Fibroblast of skin of back (primary cell): ENCODE data around the gene C1QTNF12.
"Not testable (repeated sequence)": the region's sequence is repeated elsewhere in the genome, so short reads cannot be mapped to it uniquely, and the experiment has no call there.

Experiments used
- DNase-seq: peaks from one replicate; pipeline ENCODE4 v3.0.0-alpha.2; 2013

The C1QTNF12 gene

DNA sequence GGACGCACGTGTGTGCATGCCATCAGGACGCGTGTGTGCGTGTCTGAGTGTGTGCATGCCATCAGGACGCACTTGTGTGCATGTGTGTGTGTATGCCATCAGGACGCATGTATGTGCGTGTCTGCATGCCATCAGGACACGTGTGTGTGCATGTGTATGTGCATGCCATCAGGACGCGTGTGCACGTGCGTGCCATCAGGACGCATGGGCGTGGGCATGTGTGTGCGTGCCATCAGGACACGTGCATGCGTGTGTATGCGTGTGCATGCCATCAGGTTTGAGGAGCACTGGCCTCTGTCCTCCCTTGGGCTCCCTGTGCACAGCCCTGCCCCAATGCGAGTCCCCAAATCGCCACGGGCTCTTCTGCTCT, 12.6 kb upstream of the C1QTNF12 start:
- DNase-seq: no peak

DNA sequence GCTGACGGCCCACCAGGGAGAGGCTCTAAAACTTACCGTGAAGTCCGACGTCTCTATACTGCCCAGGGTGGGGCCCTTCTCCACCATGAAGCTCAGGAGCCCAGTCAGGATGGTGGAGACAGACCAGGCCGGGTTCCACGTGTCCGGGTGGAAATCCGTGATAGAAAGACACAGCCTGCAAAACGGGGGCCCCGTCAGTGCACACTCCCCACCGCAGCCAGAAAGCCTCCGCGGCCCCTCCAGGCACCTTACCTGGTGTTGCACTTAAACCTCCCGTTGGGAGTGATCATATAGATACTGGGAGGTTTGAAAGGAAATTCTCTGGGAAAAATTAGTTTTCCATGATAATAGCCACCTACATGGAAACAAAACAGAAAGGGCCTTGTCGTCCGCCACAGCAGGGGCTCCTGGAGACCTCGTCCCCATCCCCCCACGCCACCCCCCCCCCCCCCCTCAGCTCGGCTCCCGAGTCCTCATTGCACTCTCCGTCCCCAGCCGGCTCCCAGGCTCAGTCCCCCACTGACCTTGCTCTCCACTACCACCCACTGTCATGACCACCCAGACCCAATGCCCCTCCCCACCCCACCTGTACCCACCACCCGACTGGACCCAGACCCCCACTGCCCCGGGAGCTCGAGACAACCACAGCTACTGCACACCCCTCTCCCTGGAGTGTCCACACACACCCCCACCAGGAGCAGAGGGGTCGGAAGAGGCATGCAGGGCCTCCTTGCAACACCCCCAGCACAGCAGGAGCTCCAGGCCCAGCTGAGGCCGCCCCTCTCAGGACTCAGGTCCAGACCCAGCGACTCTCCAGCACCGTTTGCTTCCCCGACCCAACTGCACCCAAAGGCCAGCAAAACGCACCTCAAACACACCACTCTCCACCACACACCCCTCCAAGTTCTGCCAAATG, 10.7 kb upstream of the C1QTNF12 start:
- DNase-seq: no peak

DNA sequence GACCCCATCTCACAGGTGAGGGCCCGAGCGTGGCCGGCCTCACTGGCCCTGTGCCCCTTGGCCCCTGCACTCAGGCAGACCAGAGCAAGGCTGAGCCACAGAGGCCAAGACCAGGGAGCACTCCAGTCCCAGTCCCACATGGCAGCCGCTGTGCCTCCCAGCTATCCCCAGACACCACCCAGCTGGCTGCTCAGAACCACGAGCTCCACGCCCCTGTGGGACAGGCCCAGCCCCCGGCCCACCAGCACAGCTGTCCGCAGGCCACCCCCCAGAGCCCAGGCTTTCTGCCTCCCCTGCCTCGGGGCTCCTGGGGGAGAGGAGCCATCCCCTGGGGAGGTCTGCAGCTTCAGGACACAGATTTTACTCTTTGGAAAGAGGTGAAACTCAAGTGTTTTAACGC, 9.1 kb upstream of the C1QTNF12 start:
- DNase-seq: no peak

DNA sequence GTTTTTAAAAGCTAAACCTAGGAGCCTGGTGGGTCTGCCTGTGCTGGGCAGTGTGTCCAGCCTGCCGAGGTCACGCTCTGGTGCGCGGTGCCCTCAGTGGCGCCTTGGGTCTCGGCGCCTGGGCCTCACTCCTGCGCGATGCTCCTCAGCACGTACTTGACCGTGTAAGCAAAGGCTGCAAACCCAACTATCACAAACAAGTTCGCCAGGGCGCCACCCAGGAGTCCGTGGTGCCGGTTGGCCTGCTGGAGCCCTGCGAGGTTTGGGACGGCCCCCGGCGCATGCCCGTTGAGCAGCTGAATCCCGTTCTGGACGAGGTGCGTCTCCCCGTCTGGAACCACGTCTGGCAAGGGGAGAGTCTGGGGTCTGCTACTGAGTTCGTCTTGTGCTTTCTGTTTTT, 8.6 kb upstream of the C1QTNF12 start:
- DNase-seq: no peak

DNA sequence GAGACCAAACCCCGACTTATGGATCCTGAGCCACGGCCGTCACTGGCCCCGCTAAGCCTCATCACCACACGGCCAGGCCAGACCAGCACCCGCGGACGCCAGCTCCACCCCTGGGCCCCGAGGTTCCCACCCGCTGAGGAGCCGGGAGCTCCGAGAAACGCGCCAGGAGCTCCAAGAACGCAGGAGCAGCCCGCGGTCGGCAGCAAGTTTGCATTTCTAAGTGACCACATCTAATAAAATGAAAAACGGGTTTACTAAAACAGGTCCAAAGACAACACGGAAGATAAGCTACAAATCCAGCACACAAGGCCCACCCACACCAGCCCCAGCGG, 8.1 kb upstream of the C1QTNF12 start:
- no peak for DNase-seq

DNA sequence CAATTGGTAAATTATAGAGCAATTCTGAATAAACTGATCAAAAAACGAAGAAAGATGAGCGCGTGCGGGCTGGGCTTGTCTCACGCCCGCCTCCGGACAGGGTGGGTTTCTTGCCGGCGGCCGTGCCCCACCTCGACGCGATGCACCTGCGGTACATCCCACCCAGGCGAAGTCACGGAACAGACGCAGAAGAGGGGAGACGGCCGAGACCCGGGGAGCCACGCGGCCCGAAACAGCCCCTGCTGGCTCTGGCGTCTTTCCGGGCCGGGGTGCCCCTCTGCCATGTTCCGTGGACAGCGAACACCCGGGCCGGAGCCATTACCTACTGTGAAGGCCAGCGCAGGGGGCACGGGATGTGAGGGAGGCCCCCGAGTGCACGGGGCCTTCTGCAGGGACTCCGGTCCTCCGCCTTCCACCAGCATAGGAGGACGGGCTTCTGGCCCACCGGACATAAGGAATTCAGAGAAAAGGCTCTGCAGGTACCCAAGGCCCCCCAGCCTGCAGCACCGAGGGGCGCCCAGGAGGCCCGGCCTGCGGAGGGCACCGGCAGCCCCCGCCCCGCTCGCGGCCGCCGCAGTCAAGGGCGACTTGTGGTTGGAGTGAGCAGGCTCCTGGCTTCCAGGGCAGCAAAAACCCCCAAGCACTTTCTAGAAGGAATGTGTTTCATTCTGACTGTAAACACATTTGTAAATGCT, 7.6 kb upstream of the C1QTNF12 start:
- no peak for DNase-seq

DNA sequence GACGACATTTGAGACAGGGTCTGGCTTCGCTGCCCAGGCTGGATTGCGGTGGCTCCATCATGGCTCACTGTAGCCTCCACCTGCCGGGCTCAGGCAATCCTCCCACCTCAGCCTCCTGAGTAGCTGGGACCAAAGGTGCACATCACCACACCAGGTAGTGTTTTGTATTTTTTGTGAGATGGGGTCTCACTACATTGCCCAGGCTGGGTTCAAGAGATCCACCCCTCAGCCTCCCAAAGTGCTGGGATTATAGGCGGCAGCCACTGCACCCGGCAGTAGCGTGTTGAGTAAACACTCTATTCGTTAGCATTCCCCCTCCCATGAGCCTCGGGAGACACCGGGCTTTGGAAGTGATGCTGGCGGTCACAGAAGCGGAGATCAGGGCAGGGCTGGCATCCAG, 6.8 kb upstream of the C1QTNF12 start:
- no peak for DNase-seq

DNA sequence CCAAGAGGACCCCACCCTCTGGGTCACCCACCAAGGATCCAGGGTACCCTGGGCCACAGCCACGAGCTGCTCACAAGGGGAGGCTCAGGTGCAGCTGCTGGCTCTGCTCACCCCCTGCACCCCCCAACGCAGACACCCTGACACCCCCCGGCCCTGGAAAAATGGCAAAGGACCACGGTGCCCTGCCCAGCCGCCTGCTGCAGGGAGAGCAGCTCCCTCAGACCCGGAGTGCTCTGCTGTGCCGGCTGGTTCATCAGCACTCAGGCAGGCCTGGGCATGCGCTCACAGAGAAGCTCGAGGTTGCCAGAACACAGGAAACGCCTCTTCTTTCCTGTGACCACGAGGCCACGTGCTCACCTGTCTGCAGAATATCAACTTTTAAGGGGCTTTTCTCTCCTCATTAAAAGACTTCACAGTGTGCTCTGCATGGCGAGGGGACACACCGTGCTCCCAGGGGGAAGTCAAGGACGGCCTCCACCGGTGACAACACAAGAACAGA, 4.3 kb upstream of the C1QTNF12 start:
- no peak for DNase-seq

DNA sequence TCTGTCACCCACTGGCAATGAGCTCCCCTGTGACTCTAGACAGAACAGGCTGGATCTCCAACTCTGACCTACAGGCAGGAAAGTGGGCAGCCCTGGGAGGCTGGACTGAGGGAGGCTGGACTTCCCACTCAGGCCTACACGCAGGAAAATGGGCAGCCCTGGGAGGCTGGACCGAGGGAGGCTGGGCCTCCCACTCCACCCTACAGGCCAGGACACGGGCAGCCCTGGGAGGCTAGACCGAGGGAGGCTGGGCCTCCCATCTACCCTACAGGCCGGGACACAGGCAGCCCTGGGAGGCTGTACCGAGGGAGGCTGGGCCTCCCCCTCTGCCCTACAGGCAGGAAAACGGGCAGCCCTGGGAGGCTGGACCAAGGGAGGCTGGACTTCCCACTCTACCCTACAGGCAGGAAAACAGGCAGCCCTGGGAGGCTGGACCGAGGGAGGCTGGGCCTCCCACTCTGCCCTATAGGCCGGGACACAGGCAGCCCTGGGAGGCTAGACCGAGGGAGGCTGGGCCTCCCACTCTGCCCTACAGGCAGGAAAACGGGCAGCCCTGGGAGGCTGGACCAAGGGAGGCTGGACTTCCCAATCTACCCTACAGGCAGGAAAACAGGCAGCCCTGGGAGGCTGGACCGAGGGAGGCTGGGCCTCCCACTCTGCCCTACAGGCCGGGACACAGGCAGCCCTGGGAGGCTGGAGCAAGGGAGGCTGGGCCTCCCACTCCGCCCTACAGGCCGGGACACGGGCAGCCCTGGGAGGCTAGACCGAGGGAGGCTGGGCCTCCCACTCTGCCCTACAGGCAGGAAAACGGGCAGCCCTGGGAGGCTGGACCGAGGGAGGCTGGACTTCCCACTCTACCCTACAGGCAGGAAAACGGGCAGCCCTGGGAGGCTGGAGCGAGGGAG, 1.7 kb upstream of the C1QTNF12 start:
- not testable (repeated sequence) for DNase-seq

DNA sequence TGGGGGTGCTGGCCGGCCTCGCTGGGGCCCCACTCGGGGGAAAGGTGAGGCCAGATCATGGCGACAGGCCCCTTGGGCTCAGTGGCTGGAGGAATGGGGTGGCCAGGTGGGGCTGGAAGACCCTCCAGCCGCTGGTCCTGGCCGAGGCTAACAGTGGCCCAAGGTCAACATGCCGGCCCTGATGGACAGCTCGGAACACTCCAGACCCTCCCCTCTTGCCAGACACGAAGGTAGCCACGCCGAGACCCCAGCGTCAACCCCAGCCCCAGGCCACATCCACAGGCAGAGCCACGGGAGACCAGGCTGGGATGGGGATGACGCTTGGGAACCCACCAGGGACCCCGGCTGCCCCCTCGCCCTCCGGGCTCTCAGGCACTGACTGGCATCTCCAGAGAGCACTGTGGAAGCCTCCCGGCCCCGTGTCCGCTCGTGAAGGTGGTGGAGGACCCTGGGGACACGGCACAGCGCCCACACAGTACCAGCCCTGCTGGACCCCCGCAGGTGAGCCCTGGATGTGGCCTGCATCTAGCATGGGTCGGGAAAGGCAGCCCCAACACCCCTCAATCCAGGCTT, 905 bp upstream of the C1QTNF12 start:
- no peak for DNase-seq

DNA sequence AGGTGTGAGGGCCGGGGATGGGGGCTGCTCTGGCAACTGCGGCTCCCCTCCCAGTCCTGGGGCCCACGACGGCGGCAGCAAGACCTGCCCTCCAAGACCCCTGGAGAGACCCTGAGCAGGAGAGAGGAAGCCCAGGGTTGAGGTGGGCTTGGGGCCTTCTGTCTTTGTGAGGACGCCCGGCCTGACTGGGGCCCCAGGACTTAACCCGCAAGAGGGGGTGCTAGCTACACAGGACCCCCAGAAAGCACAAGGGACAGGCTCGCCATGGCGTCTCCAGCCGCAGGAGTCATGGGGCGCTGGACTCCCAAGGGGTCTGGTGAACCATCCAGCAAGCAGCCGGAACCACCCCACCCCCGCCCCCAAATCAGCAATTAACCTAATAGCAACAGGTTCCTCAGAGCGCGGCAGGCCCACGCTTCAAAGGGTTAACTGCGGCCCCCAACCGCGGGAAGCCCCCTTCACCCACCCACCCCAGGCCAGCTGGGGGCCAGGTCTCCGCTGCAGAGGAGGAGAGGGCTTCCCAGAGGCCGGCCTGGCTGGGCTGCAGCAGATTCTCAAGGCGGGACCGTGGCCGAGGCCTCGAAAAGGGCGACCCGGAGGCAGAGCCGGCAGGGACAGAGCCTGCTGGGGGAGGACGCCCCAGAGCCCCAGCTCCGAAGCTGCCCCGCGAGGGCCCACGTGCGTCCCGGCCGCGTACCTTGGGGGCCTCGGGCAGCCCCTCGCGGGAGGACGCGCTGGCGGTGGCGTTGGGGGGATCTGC, 525 bp downstream of the C1QTNF12 start:
- no peak for DNase-seq

DNA sequence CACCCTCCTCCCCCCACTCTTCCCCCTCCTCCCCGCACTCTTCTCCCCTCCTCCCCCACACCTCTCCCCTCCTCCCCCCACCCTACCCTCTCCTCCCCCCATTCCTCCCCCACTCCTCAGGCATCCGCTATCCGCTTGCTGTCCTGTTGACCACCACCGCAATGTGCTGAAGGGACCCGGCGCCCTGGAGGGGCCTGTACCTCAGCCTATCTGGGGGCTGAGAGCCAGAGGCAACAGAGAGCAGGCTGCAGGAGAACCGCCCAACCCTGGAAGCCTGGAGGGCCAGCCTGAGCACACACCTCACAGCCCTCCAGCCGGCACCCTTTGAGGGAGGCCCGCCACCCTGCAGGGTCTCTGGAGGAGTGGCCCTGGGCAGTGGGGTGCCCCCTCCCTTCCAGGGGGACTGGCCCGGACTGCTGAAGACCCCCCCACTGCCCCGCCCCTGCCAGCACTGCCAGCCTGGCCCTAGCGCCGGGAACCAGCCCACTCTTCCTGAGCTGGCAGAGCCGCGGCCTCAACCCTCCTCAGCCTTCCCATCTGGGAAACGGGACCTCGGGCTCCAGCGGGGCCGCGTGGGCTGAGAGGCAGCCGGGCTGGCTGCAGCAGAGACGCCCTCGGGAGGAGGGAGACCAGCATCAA, 1.2 kb downstream of the C1QTNF12 start:
- DNase-seq: no peak

DNA sequence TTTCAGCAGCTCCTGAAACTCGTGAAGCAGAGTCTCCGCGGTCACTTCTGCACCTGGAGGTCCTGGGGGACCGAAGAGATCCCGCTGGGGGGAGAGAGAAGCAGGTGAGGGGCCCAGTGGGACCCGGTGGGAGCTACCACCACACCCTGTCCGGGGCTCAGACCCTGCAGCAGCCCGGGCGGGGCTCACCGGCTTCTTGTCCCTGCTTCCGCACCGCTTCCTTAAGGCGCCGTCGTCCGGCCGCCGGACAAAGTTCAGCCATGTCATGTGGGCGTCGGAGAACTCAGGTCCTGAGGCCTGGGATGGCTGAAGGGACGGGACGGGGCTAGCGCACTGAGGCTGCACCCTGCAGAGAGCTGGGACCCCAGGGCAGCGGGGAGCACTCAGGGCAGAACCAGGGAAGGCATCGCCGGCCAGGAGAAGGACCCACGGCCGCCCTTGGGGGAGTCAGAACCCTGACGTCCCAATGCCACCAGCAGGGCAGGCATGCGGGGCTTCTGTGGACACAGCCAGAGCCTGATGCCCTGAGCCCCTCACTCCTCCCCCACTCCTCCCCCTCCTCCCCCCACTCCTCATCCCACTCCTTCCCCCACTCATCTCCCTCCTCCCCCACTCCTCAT, 2.2 kb downstream of the C1QTNF12 start:
- no peak for DNase-seq

DNA sequence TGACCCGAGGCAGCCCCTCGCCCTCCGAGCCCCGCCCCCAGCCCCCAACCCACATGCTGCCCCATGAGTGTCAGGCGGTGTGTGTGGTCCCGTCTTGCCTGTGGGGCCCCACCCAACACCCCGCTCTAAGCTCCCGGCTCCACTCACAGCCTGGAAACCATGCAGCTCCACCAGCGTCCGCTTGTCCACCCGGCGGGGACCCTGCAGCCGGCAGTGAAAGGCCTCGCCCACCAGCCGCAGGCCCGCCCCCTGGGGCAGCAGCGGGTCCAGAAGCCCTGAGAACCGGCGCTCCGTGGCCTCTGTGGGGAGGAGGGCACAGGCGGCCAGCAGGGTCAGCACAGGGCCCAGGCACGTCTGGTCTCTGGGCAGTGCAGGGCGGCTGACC, 2.7 kb downstream of the C1QTNF12 start:
- no peak for DNase-seq

DNA sequence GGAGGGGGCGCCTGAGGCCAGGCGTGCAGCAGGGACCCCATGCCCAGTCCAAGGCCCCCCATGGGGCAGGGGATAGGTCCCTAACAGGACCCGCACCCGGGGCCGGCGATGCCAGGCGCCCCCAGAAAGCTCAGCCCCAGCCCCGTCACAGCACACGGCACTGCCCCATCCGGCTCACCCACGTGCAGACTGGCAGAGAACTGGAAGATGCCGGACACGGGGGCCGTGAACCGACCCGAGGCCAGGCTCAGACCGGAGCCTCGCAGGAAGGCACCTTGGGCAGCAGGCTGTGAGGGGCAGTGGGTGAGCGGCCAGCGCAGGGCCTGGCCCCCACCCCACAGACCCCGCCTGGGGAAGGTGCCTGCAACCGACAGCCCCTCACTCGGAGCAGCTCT, 3.3 kb downstream of the C1QTNF12 start:
- no peak for DNase-seq

DNA sequence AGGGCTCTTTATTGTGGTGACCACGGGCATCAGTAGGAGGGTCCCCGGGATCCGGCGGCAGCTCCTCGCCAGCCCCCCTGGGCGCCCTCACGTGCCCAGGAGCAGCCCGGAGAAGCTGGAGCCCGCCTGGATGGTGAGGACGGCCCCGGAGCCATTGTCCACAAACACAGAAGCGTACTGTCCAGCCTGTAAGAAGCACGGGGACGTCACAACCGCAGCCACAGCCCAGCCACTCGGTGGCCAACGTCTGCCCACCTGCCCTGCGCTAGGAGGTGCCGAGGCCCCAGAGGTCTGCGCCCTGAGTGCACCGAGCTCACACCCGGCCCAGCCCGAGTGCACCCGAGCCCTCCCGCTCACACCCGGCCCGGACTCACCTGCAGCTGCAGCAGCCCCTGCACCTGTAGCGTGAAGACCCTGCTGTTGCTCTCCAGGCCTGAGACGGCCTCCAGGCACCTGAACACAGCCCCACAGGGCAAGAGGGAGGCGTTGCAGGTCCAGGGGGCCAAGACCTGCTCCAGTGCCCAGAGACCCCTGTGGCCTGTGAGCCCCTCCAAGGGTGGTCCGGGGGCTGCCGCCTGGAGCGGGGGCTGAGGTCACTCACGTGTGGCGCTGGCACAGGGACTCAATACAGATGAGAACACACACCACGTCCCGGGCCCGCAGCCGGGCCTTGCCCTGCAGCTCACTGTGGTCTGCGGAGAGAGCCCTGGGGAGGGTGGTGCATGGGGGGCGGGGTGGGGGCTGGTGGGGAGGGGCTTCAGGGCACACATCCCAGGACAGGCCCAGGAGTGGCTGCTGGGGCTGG, 3.9 kb downstream of the C1QTNF12 start:
- DNase-seq: no peak

DNA sequence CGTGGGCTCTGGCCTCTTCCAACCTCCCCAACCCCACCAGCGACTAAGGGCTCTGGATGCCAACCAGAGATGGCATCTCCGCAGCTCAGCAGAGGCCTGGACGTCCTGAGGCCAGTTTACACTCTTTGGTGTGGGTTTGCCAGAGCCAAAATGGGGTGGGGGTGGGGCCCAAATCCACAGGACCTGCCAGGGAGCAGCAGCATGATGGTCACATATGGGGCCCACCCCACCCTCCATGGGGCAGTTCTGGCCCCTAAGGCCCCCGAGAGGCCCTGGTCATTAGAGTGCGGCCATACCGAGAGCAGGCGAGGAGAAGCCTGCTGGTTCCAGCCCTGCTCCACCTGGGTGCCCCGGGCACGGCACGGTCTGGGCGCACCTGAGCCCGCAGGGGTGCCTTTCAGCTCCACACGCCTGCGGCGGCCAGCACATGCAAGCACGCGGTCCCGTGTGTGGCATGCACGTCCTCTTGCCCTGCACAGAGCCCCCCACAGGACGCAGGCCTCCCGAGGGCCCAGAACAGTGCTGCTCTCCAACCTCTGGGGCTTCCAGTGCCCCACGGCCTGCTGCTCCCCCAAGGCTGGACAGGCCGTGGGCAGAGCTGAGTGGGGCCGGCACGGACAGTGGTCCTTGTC, 4.8 kb downstream of the C1QTNF12 start:
- no peak for DNase-seq

DNA sequence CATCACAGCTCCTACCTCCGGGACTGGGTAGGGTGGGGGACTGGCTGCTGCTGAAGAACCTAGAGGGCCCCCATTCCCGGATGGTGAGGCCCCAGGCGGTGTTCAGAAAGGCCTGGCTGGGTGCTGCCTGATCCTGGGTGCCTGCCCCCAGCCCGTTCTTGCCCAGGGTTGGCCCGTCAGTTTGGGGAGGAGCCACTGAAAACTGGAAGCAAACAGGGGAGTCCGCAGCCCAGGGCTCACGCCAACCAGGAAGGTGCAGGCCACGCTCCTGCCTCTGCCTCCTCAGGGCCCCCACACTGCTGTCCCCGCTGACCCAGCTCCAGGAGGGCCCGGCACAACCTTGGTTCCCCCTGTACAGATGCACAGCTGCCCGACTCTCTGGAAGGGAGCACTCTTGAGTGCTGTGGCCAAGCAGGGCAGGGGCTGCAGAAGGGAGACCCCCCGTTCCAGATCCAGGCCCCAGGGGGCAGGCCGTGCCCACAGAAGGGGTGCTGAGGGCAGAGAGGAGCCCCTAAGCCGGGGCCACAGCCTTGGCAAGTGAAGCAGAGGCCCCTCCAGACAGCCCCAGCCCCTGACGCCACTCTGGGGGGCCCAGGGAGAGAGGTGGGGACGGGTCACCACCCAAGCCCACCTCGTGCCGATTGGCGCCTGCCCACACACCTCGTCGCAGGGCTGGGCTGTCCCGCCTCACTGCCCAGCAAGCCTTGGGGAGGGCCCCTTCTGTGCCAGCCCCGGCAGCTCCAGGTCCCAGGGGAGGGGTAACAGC, 5.5 kb downstream of the C1QTNF12 start:
- no peak for DNase-seq

DNA sequence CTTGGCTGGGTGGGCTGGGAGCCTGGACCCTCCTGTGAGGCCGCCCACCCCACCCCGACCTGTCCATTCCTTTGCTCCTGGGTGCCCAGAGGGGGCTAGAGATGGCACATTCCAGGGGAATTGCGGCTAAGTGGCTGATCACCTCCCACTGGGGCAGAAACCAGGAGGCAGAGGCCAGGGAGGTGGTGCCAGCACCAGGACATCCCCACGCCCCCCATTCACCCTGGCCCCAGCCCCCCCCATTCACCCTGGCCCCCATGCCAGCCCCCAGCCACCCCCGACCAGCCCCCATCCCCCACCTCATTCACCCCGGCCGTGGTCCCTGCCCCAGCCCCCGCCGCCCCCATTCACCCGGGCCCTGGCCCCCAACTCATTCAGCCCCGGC, 6.2 kb downstream of the C1QTNF12 start:
- DNase-seq: no peak
